ENCODE data around the gene SMC5. TPM values are rescaled to one million over a fixed set of nuclear protein-coding genes. Genes with fewer than 3 reads are reported as not detected.

Gene SMC5
- total and polyA plus RNA-seq, 2 of the 13 experiments (the other 11 are each of a cell fraction or from before 2014, with no cell fraction given): 7.2 to 26.7 TPM

DNA sequence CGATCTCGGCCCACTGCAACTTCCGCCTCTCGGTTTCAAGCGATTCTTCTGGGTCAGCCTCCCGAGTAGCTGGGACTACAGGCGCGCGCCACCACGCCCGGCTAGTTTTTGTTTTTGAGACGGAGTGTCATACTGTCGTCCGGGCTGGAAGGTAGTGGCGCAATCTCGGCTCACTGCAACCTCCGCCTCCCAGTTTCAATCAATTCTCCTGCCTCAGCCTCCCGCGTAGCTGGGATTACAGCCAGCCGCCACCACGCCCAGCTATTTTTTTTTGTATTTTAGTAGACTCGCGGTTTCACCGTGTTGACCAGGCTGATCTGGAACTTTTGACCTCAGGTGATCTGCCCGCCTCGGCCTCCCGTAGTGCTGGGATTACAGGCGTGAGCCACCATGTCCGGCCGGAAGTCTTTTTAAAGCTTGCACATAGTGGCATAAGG is 1.2 kb downstream of the SMC5 start:
- Histone ChIP-seq H3K27me3 (ENCODE audit: control insufficient read depth in 1 of 2, insufficient read depth in 2 of 2, low read length in 2 of 2) (no peaks in the 10 kb centered on the region; a peak in 2 of 5 replicates), H3K4me2 (ENCODE audit: low read depth, low read length) (peak overlapping the region; percentile 75), H4K20me1 (ENCODE audit: insufficient read depth, low read length) (peaks cover 26% of the 10 kb centered on the region; the same call in 1 of the 2 replicates), H3K4me3 (replicated peaks in 1 of 3; ENCODE audit: insufficient read depth in 1 of 3, low read depth in 2 of 3, low read length in 3 of 3) (peak overlapping the region; percentile 84 to 99 (median 95)), H3K4me1 (ENCODE audit: insufficient read depth, low read length) (peaks cover 63% of the 10 kb centered on the region), H3K79me2 (ENCODE audit: insufficient read depth, low read length) (peaks cover 68% of the 10 kb centered on the region), H3K9me3 (ENCODE audit: low read length) (no peaks in the 10 kb centered on the region), H3K9ac (ENCODE audit: insufficient read depth, low read depth, low read length) (peak overlapping the region; percentile 98), H3K36me3 (replicated peaks in 1 of 2; ENCODE audit: control insufficient read depth in 1 of 2, insufficient read depth in 2 of 2, low read length in 2 of 2) (peaks cover 0 to 16% of the 10 kb centered on the region in 2 experiments; a peak in 3 of 5 replicates), H3K27ac (ENCODE audit: extremely low read length, insufficient read depth, low read length) (peak overlapping the region; percentile 96), H2AFZ (ENCODE audit: low read length) (no peak overlapping the region)
- in situ Hi-C loops (cut with HindIII; ENCODE audit: extremely low pct_ligation_motif_present, low pct_unique_long_range_greater_than_20kb) (loop anchor here (10.0 kb wide), 1 partner anchor 155 kb away; the partner anchor contains the start of gene KLF9), intact Hi-C loops (cut with micrococcal nuclease; ENCODE audit: unreplicated experiment) (no loop called here)
- ChIA-PET CTCF (ENCODE audit: low intra/inter-chr PET ratio, low total read pairs) (no interaction called here), POLR2A (no interaction called here)
- WGBS (ENCODE audit: low lambda C conversion rate): 17% methylated on average over 29 of the region's 30 CpGs
- ATAC-seq: no peak
- no peak for DNase-seq (ENCODE audit: low spot score)
- no TSS peak for BruUV-seq (replicated peaks)
- no peak for FAIRE-seq
- TF ChIP-seq ZNF256 (CRISPR knock-in tag; conservative IDR thresholded peaks at IDR 0.05): no peak
- no peak; the same call in 1 of the 2 replicates for TF ChIP-seq ZNF441 (CRISPR knock-in tag; IDR thresholded peaks at IDR 0.05; ENCODE audit: borderline replicate concordance)
- TF ChIP-seq ZNF234 (CRISPR knock-in tag; conservative IDR thresholded peaks at IDR 0.05): no peak
- no peak for TF ChIP-seq NR0B2 (CRISPR knock-in tag; IDR thresholded peaks at IDR 0.05)
- no peak for TF ChIP-seq ZNF205 (CRISPR knock-in tag; IDR thresholded peaks at IDR 0.05)
- no peak for TF ChIP-seq FOXC1 (CRISPR knock-in tag; IDR thresholded peaks at IDR 0.05; ENCODE audit: borderline replicate concordance)
- peak; percentile 58 for TF ChIP-seq CEBPG (CRISPR knock-in tag; IDR thresholded peaks at IDR 0.05)
- TF ChIP-seq PTBP1 (IDR thresholded peaks at IDR 0.05; ENCODE audit: low read depth, low read length, poor library complexity, severe bottlenecking): no peak
- no peak for TF ChIP-seq ZNF746 (CRISPR knock-in tag; IDR thresholded peaks at IDR 0.05)
- peak; percentile 77 for TF ChIP-seq ZNF280D (CRISPR knock-in tag; IDR thresholded peaks at IDR 0.05)
- TF ChIP-seq EEA1 (CRISPR knock-in tag; IDR thresholded peaks at IDR 0.05; ENCODE audit: borderline replicate concordance): no peak
- TF ChIP-seq ZNF12 (CRISPR knock-in tag; IDR thresholded peaks at IDR 0.05): peak; percentile 90
- TF ChIP-seq BCL6 (CRISPR knock-in tag; IDR thresholded peaks at IDR 0.05): no peak
- peak; percentile 59; the same call in 1 of the 2 replicates for TF ChIP-seq POGZ (CRISPR knock-in tag; IDR thresholded peaks at IDR 0.05)
- TF ChIP-seq ZNF460 (CRISPR knock-in tag; IDR thresholded peaks at IDR 0.05; ENCODE audit: borderline replicate concordance): peak; percentile 99
- no peak for TF ChIP-seq SIN3A (IDR thresholded peaks at IDR 0.05; ENCODE audit: borderline replicate concordance, low read depth, low read length)
- TF ChIP-seq TRIM24 (CRISPR knock-in tag; IDR thresholded peaks at IDR 0.05): no peak
- no peak for TF ChIP-seq ZNF20 (CRISPR knock-in tag; IDR thresholded peaks at IDR 0.05)
- no peak for TF ChIP-seq ARHGAP35 (CRISPR knock-in tag; IDR thresholded peaks at IDR 0.05; ENCODE audit: borderline replicate concordance)
- no peak for TF ChIP-seq FOXK2 (IDR thresholded peaks at IDR 0.05)
- no peak for TF ChIP-seq HMGA1 (CRISPR knock-in tag; conservative IDR thresholded peaks at IDR 0.05)
- no peak for TF ChIP-seq ZFP1 (CRISPR knock-in tag; IDR thresholded peaks at IDR 0.05)
- TF ChIP-seq SKI (IDR thresholded peaks at IDR 0.05; ENCODE audit: partially characterized antibody): no peak

All from HepG2 (cell line).